T-cell (primary cell): ENCODE data around the gene RTN3. TPM values are rescaled to one million over a fixed set of nuclear protein-coding genes. Genes with fewer than 3 reads are reported as not detected.

ENCODE experiments used
- ATAC-seq, 4 experiments: fragments of 200-7000 bp in 3 of 4; fragments of 150-1000 bp in 1 of 4; cut with Tn5 transposase; replicated peaks in 1 of 4; 1 replicate in 3 of 4; 2 replicates in 1 of 4; pipeline ENCODE4 v1.10.0; 2021; ENCODE audit warnings: moderate library complexity in 3 of 4, mild to moderate bottlenecking in 2 of 4, moderate number of reproducible peaks in 1 of 4
- CTCF ChIA-PET, 2 donors: fragments of 300-600 bp; sonication (Branson Sonifier 250); formaldehyde crosslinking; loops; one replicate each; lab custom pipeline; 2022; ENCODE audit warnings: antibody characterized with exemption in 2 of 2; lab: Charles Lee
- POLR2A ChIA-PET, 2 donors: fragments of 300-600 bp; sonication (Branson Sonifier 250); formaldehyde crosslinking; loops; one replicate each; lab custom pipeline; 2022; ENCODE audit warnings: antibody characterized with exemption in 2 of 2; lab: Charles Lee
- DNase-seq, 35 experiments: peaks; one replicate each; pipeline versions ENCODE4 v3.0.0 to v3.0.0-alpha.2; 2013 to 2023
- H3K27ac ChIP-seq: one replicate; pipeline ENCODE4 v1.5.1; 2013; ENCODE audit warnings: low read length
- H3K27me3 ChIP-seq, 2 experiments: replicated peaks in 1 of 2; 1 replicate in 1 of 2; 2 replicates in 1 of 2; pipeline versions ENCODE4 v1.6.1 to v1.7.0; 2013; ENCODE audit warnings: low read length in 1 of 2, mixed read lengths in 1 of 2; ENCODE audit not compliant: control insufficient read depth in 2 of 2, insufficient read depth in 2 of 2; ENCODE audit errors: extremely low read depth in 1 of 2
- H3K36me3 ChIP-seq, 2 donors: 1 replicate in 1 of 2; 2 replicates in 1 of 2; pipeline versions ENCODE4 v1.6.1 to v1.7.0; 2013; ENCODE audit warnings: low read length in 1 of 2; ENCODE audit not compliant: control insufficient read depth in 2 of 2, insufficient read depth in 1 of 2; ENCODE audit errors: extremely low read depth in 1 of 2
- H3K4me1 ChIP-seq, 2 experiments: 1 replicate in 1 of 2; 2 replicates in 1 of 2; pipeline versions ENCODE4 v1.6.1 to v1.7.0; 2013; ENCODE audit warnings: low read length in 2 of 2, mixed read lengths in 1 of 2; ENCODE audit not compliant: insufficient read depth in 2 of 2, control insufficient read depth in 1 of 2; ENCODE audit errors: extremely low read depth in 1 of 2
- H3K4me3 ChIP-seq, 2 donors: 1 replicate in 1 of 2; 2 replicates in 1 of 2; pipeline versions ENCODE4 v1.5.1 to v1.7.0; 2013; ENCODE audit warnings: mild to moderate bottlenecking in 2 of 2, low read length in 1 of 2, moderate library complexity in 1 of 2; ENCODE audit not compliant: control insufficient read depth in 1 of 2; ENCODE audit errors: extremely low read depth in 1 of 2
- H3K9me3 ChIP-seq: 2 replicates; pipeline ENCODE4 v1.7.0; 2013
- H3K27ac Mint-ChIP-seq, 2 donors: one replicate each; pipeline ENCODE4 v1.8.0; 2020 to 2021; ENCODE audit warnings: mild to moderate bottlenecking in 2 of 2, mixed read lengths in 2 of 2
- H3K27me3 Mint-ChIP-seq, 2 donors: one replicate each; pipeline ENCODE4 v1.8.0; 2021 to 2022; ENCODE audit warnings: mixed read lengths in 2 of 2
- H3K36me3 Mint-ChIP-seq: one replicate; pipeline ENCODE4 v1.8.0; 2021; ENCODE audit warnings: mixed read lengths
- H3K4me1 Mint-ChIP-seq, 3 donors: one replicate each; pipeline ENCODE4 v1.8.0; 2020 to 2022; ENCODE audit warnings: mixed read lengths in 3 of 3, mild to moderate bottlenecking in 1 of 3
- H3K4me3 Mint-ChIP-seq, 3 donors: one replicate each; pipeline ENCODE4 v1.8.0; 2020 to 2022; ENCODE audit warnings: mild to moderate bottlenecking in 3 of 3, mixed read lengths in 3 of 3, moderate library complexity in 3 of 3
- H3K9me3 Mint-ChIP-seq, 3 donors: one replicate each; pipeline ENCODE4 v1.8.0; 2020 to 2022; ENCODE audit warnings: mixed read lengths in 3 of 3
- WGBS: methylation state at CpG from one replicate; pipeline ENCODE4 v1.1.5; 2013; ENCODE audit warnings: missing lambda C conversion rate; ENCODE audit not compliant: insufficient coverage; 5-methylcytosine and 5-hydroxymethylcytosine counted together
- total RNA-seq, 35 experiments: library from RNA in 6 of 35; stranded (reverse) in 6 of 35; fragments of 120-200 nt in 1 of 35; gene quantifications; one replicate each; pipeline versions ENCODE4 v1.2.1 to v1.2.4 and lab custom pipeline; 2013 to 2026

The RTN3 gene
- total RNA-seq, 5 donors from 2014 or later (not counting 1 experiment from before 2014, with no cell fraction given): 25.0 to 39.7 (median 34.9) TPM

DNA sequence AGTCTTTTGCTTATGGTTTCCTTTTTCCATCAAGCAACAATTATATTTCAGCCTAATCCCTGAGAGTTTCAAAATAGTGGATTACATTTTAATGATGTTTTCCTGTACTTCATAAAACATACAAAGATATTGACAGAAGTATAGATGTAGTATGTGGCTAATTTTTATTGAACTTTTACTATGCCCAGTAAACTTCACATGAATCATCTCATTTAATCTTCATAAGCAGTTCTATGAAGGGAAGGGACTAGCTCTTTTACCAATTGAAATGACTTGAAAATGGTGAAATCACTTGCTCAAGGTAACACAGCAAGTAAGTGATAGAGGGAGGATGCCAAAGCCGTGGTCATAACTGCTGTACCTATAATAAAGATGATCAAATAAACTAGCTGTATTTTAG lies 27.5 kb downstream of the RTN3 start:
- no CpG with 5 or more reads among the region's 1 CpG for WGBS
- Histone ChIP-seq H3K27ac (no peak overlapping the region), H3K9me3 (no peaks in the 10 kb centered on the region), H3K4me1 (no peaks in the 10 kb centered on the region), H3K36me3 (no peaks in the 10 kb centered on the region), H3K4me3 (no peak overlapping the region), H3K27me3 (no peaks in the 10 kb centered on the region)
- Mint-ChIP-seq H3K9me3 (no peaks in the 10 kb centered on the region), H3K4me3 (no peak overlapping the region), H3K36me3 (peaks cover 4% of the 10 kb centered on the region), H3K27me3 (no peaks in the 10 kb centered on the region), H3K27ac (no peak overlapping the region), H3K4me1 (peaks cover 0 to 6% (median 2%) of the 10 kb centered on the region in 3 donors)
- ATAC-seq (no peak), DNase-seq (no peak)
- ChIA-PET CTCF (no interaction called here), POLR2A (no interaction called here)

GRCh38 chr11:63709336-63709884 lies 28.1 kb downstream of the RTN3 start:
- Histone ChIP-seq H3K27ac (no peak overlapping the region), H3K36me3 (no peaks in the 10 kb centered on the region), H3K4me1 (no peaks in the 10 kb centered on the region), H3K27me3 (no peaks in the 10 kb centered on the region), H3K4me3 (no peak overlapping the region), H3K9me3 (no peaks in the 10 kb centered on the region)
- Mint-ChIP-seq H3K36me3 (peaks cover 5% of the 10 kb centered on the region), H3K27me3 (no peaks in the 10 kb centered on the region), H3K4me1 (peaks cover 0 to 6% (median 4%) of the 10 kb centered on the region in 3 donors), H3K4me3 (no peak overlapping the region), H3K27ac (no peak overlapping the region), H3K9me3 (no peaks in the 10 kb centered on the region)
- ATAC-seq (no peak), DNase-seq (no peak)
- CTCF ChIA-PET: interaction anchor here in 1 of 2 donors (0.6 kb wide), 1 partner anchor 63 kb away, joined by 3 read pairs; no protein-coding TSS in a partner anchor
- 100% methylated on average over 1 of the region's 3 CpGs for WGBS
- POLR2A ChIA-PET: no interaction called here

GRCh38 chr11:63710476-63711217 lies 29.3 kb downstream of the RTN3 start:
- ChIA-PET CTCF (no interaction called here), POLR2A (no interaction called here)
- Mint-ChIP-seq H3K27me3 (no peaks in the 10 kb centered on the region), H3K27ac (no peak overlapping the region), H3K4me3 (no peak overlapping the region), H3K4me1 (peaks cover 0 to 6% (median 3%) of the 10 kb centered on the region in 3 donors), H3K36me3 (peaks cover 7% of the 10 kb centered on the region), H3K9me3 (no peaks in the 10 kb centered on the region)
- no peak for DNase-seq
- Histone ChIP-seq H3K27ac (no peak overlapping the region), H3K4me1 (no peaks in the 10 kb centered on the region), H3K36me3 (no peaks in the 10 kb centered on the region), H3K27me3 (no peaks in the 10 kb centered on the region), H3K9me3 (no peaks in the 10 kb centered on the region), H3K4me3 (no peak overlapping the region)
- no peak for ATAC-seq
- WGBS: 100% methylated on average over 8 of the region's 11 CpGs

GRCh38 chr11:63711838-63712237 lies 30.5 kb downstream of the RTN3 start:
- peaks cover 0 to 6% (median 3%) of the 10 kb centered on the region in 3 donors for H3K4me1 Mint-ChIP-seq
- no peak overlapping the region for H3K27ac Mint-ChIP-seq
- DNase-seq (no peak), ATAC-seq (no peak)
- no peak overlapping the region for H3K4me3 ChIP-seq
- H3K36me3 ChIP-seq: no peaks in the 10 kb centered on the region
- H3K4me3 Mint-ChIP-seq: no peak overlapping the region
- ChIA-PET CTCF (no interaction called here), POLR2A (no interaction called here)
- no peaks in the 10 kb centered on the region for H3K27me3 Mint-ChIP-seq
- WGBS: 100% methylated on average over 2 of the region's 6 CpGs
- peaks cover 7% of the 10 kb centered on the region for H3K36me3 Mint-ChIP-seq
- H3K9me3 Mint-ChIP-seq: no peaks in the 10 kb centered on the region
- no peak overlapping the region for H3K27ac ChIP-seq
- H3K4me1 ChIP-seq: no peaks in the 10 kb centered on the region
- H3K9me3 ChIP-seq: no peaks in the 10 kb centered on the region
- H3K27me3 ChIP-seq: no peaks in the 10 kb centered on the region

- H3K4me1 Mint-ChIP-seq: peaks cover 0 to 4% (median 3%) of the 10 kb centered on the region in 3 donors
- H3K9me3 Mint-ChIP-seq: no peaks in the 10 kb centered on the region
- no peaks in the 10 kb centered on the region for H3K27me3 Mint-ChIP-seq
These were observed 32.5 kb downstream of the RTN3 start for GRCh38 chr11:63713766-63714165.

DNA sequence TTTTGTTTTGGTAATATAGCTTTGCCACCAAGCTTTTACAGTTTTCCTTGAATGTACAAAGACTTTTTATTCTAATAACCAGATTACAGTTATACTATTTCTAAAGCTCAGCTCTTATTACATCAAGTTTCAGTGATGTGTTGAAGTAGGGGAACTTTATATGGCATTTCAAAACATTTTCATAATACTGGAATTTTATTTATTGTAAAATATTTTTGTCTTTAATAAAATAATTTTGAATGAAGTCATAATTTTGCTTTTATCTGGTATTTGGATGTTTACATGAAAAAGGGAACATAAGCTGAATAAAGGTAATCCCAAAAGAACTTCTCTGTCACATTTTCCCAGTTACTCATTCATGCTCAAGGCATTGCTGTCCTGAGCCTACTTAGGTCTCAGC lies 34.7 kb downstream of the RTN3 start:
- peaks cover 0 to 3% (median 0%) of the 10 kb centered on the region in 3 donors for H3K4me1 Mint-ChIP-seq
- no peak overlapping the region for H3K27ac ChIP-seq
- H3K9me3 Mint-ChIP-seq: no peaks in the 10 kb centered on the region
- H3K9me3 ChIP-seq: no peaks in the 10 kb centered on the region
- H3K27me3 Mint-ChIP-seq: no peaks in the 10 kb centered on the region
- H3K27ac Mint-ChIP-seq: no peak overlapping the region
- DNase-seq (no peak), ATAC-seq (no peak)
- H3K4me3 ChIP-seq: no peak overlapping the region
- H3K27me3 ChIP-seq: no peaks in the 10 kb centered on the region
- H3K36me3 Mint-ChIP-seq: peaks cover 15% of the 10 kb centered on the region
- POLR2A ChIA-PET: interaction anchor here in 1 of 2 donors (0.5 kb wide), 1 partner anchor 12 kb away, joined by 5 read pairs; no protein-coding TSS in a partner anchor
- CTCF ChIA-PET: no interaction called here
- H3K4me1 ChIP-seq: no peaks in the 10 kb centered on the region
- H3K36me3 ChIP-seq: peaks cover 0 to 6% of the 10 kb centered on the region in 2 donors
- no peak overlapping the region for H3K4me3 Mint-ChIP-seq

More at GRCh38 chr11:63713766-63714165, 32.5 kb downstream of the RTN3 start:
- DNase-seq (no peak), ATAC-seq (no peak)
- Histone ChIP-seq H3K27ac (no peak overlapping the region), H3K9me3 (no peaks in the 10 kb centered on the region), H3K36me3 (no peaks in the 10 kb centered on the region), H3K4me3 (no peak overlapping the region), H3K27me3 (no peaks in the 10 kb centered on the region), H3K4me1 (no peaks in the 10 kb centered on the region)
- Mint-ChIP-seq H3K4me3 (no peak overlapping the region), H3K27ac (no peak overlapping the region), H3K36me3 (peaks cover 10% of the 10 kb centered on the region)
- no CpG with 5 or more reads among the region's 2 CpGs for WGBS
- POLR2A ChIA-PET: no interaction called here
- CTCF ChIA-PET: no interaction called here
